ENCODE results near the gene GNAT3. TPM values are rescaled to one million over a fixed set of nuclear protein-coding genes. Genes with fewer than 3 reads are reported as not detected.

The GNAT3 gene
- not detected in 2 replicates for total RNA-seq (2022)
- Bru-seq, nascent RNA: not detected
- BruChase-seq, experiment 1, labeled RNA remaining after a 6-hour chase: not detected
- BruChase-seq, experiment 2, labeled RNA remaining after a 2-hour chase: not detected
- long read RNA-seq: 0 reads

- BruUV-seq (replicated peaks): no TSS peak
- no peak within 1 kb of the TSS for H3K27ac Mint-ChIP-seq (ENCODE audit: unreplicated experiment)
- no peak for DNase-seq
- H3K4me1 Mint-ChIP-seq (ENCODE audit: low read depth, unreplicated experiment): peaks cover 1% of the 10 kb centered on the region
- H3K36me3 Mint-ChIP-seq (ENCODE audit: insufficient read depth, unreplicated experiment): no peaks in the 10 kb centered on the region
- H3K4me3 Mint-ChIP-seq (ENCODE audit: low read depth, unreplicated experiment): no peak within 1 kb of the TSS
- CTCF ChIA-PET: no interaction called here
- intact Hi-C loops (cut with micrococcal nuclease; ENCODE audit: unreplicated experiment): no loop called here
- no peaks in the 10 kb centered on the region for H3K27me3 Mint-ChIP-seq (ENCODE audit: unreplicated experiment)
- no peak for TF ChIP-seq CTCF (IDR thresholded peaks at IDR 0.05; ENCODE audit: unreplicated experiment)
- no peaks in the 10 kb centered on the region for H3K9me3 Mint-ChIP-seq (ENCODE audit: low read depth, unreplicated experiment)
Observed at GRCh38 chr7:80511964-80512363, at the start of gene GNAT3. Gene GNAT3, minus strand, starts transcription at chr7:80512064. Its CDS starts 138 bp downstream, at chr7:80511926.

- TF ChIP-seq CTCF (IDR thresholded peaks at IDR 0.05; ENCODE audit: unreplicated experiment): no peak
- intact Hi-C loops (cut with micrococcal nuclease; ENCODE audit: unreplicated experiment): no loop called here
- CTCF ChIA-PET: no interaction called here
- no peaks in the 10 kb centered on the region for H3K36me3 Mint-ChIP-seq (ENCODE audit: insufficient read depth, unreplicated experiment)
- H3K9me3 Mint-ChIP-seq (ENCODE audit: low read depth, unreplicated experiment): peaks cover 11% of the 10 kb centered on the region
- H3K27me3 Mint-ChIP-seq (ENCODE audit: unreplicated experiment): no peaks in the 10 kb centered on the region
- peaks cover 8% of the 10 kb centered on the region for H3K4me1 Mint-ChIP-seq (ENCODE audit: low read depth, unreplicated experiment)
- H3K4me3 Mint-ChIP-seq (ENCODE audit: low read depth, unreplicated experiment): no peak overlapping the region
- no peak for DNase-seq
- BruUV-seq (replicated peaks): no TSS peak
- no peak overlapping the region for H3K27ac Mint-ChIP-seq (ENCODE audit: unreplicated experiment)
Observed at GRCh38 chr7:80558116-80558515, 46.3 kb upstream of the GNAT3 start.

- intact Hi-C loops (cut with micrococcal nuclease; ENCODE audit: unreplicated experiment): no loop called here
- no peak for TF ChIP-seq CTCF (IDR thresholded peaks at IDR 0.05; ENCODE audit: unreplicated experiment)
- no TSS peak for BruUV-seq (replicated peaks)
- CTCF ChIA-PET: no interaction called here
- peaks cover 8% of the 10 kb centered on the region for H3K4me1 Mint-ChIP-seq (ENCODE audit: low read depth, unreplicated experiment)
- no peaks in the 10 kb centered on the region for H3K36me3 Mint-ChIP-seq (ENCODE audit: insufficient read depth, unreplicated experiment)
- DNase-seq: no peak
- no peak overlapping the region for H3K4me3 Mint-ChIP-seq (ENCODE audit: low read depth, unreplicated experiment)
- H3K9me3 Mint-ChIP-seq (ENCODE audit: low read depth, unreplicated experiment): no peaks in the 10 kb centered on the region
- no peak overlapping the region for H3K27ac Mint-ChIP-seq (ENCODE audit: unreplicated experiment)
- H3K27me3 Mint-ChIP-seq (ENCODE audit: unreplicated experiment): no peaks in the 10 kb centered on the region
Observed at GRCh38 chr7:80552031-80552694, 40.3 kb upstream of the GNAT3 start.

- CTCF ChIA-PET: no interaction called here
Observed at GRCh38 chr7:80550005-80550404, 38.1 kb upstream of the GNAT3 start.

More at GRCh38 chr7:80550005-80550404, 38.1 kb upstream of the GNAT3 start:
- Mint-ChIP-seq H3K4me3 (ENCODE audit: low read depth, unreplicated experiment) (no peak overlapping the region), H3K27me3 (ENCODE audit: unreplicated experiment) (no peaks in the 10 kb centered on the region), H3K4me1 (ENCODE audit: low read depth, unreplicated experiment) (no peaks in the 10 kb centered on the region), H3K9me3 (ENCODE audit: low read depth, unreplicated experiment) (peaks cover 3% of the 10 kb centered on the region), H3K27ac (ENCODE audit: unreplicated experiment) (no peak overlapping the region), H3K36me3 (ENCODE audit: insufficient read depth, unreplicated experiment) (no peaks in the 10 kb centered on the region)
- intact Hi-C loops (cut with micrococcal nuclease; ENCODE audit: unreplicated experiment): no loop called here
- no TSS peak for BruUV-seq (replicated peaks)
- no peak for DNase-seq
- no peak for TF ChIP-seq CTCF (IDR thresholded peaks at IDR 0.05; ENCODE audit: unreplicated experiment)
